Erythroblast (primary cell): Measurements from ENCODE around the gene S1PR4.

Source experiments
- GATA1 ChIP-seq: IDR thresholded peaks from 2 replicates; pipeline ENCODE4 v1.6.1; 2011; ENCODE audit warnings: low read depth, mild to moderate bottlenecking, control low read depth, low read length, moderate library complexity
- POLR2A ChIP-seq: IDR thresholded peaks from 2 replicates; pipeline ENCODE4 v1.6.1; 2011; ENCODE audit warnings: mild to moderate bottlenecking, low read length

GRCh38 chr19:3185461-3186159 lies 7.0 kb downstream of the S1PR4 start, which contains the start of gene NCLN:
- TF ChIP-seq POLR2A (peak; percentile 71), GATA1 (no peak)
